ENCODE results near the gene NCEH1.

- no peak for TF ChIP-seq CTCF (IDR thresholded peaks at IDR 0.05)
- TF ChIP-seq POLR2A (IDR thresholded peaks at IDR 0.05): no peak
Measured at GRCh38 chr3:172634948-172635347, 75.9 kb downstream of the NCEH1 start.
